Right lobe of liver (tissue), 4 donors: Measurements from ENCODE around the gene HOXD8.

ENCODE experiments used
- POLR2A ChIP-seq: fragments of 450-650 bp; IDR thresholded peaks from one replicate; pipeline ENCODE4 v1.6.1; 2017; ENCODE audit warnings: antibody characterized with exemption, mild to moderate bottlenecking
- TF ChIP-seq, protein P1 (sequence below), 4 donors: fragments of 200-600 bp in 3 of 4; fragments of 450-650 bp in 1 of 4; IDR thresholded peaks; one replicate each; pipeline versions ENCODE4 v1.5.1 to v1.8.0; 2016 to 2022; ENCODE audit warnings: antibody characterized with exemption in 4 of 4, mild to moderate bottlenecking in 2 of 4
- donor health status: DM: no; HTN: no; CAD: no.
- donor health status: DM: no; HTN: no; CAD: no.
- donor health status: DM: no; HTN: yes; CAD: no.

DNA sequence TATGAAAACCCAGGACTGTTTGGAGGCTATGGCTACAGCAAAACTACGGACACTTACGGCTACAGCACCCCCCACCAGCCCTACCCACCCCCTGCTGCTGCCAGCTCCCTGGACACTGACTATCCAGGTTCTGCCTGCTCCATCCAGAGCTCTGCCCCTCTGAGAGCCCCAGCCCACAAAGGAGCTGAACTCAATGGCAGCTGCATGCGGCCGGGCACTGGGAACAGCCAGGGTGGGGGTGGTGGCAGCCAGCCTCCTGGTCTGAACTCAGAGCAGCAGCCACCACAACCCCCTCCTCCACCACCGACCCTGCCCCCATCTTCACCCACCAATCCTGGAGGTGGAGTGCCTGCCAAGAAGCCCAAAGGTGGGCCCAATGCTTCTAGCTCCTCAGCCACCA, 39.7 kb downstream of the HOXD8 start:
- TF ChIP-seq, protein P1, sequence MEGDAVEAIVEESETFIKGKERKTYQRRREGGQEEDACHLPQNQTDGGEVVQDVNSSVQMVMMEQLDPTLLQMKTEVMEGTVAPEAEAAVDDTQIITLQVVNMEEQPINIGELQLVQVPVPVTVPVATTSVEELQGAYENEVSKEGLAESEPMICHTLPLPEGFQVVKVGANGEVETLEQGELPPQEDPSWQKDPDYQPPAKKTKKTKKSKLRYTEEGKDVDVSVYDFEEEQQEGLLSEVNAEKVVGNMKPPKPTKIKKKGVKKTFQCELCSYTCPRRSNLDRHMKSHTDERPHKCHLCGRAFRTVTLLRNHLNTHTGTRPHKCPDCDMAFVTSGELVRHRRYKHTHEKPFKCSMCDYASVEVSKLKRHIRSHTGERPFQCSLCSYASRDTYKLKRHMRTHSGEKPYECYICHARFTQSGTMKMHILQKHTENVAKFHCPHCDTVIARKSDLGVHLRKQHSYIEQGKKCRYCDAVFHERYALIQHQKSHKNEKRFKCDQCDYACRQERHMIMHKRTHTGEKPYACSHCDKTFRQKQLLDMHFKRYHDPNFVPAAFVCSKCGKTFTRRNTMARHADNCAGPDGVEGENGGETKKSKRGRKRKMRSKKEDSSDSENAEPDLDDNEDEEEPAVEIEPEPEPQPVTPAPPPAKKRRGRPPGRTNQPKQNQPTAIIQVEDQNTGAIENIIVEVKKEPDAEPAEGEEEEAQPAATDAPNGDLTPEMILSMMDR (IDR thresholded peaks at IDR 0.05): no peak
- no peak for TF ChIP-seq POLR2A
